Occipital lobe (tissue), 2 donors: Measurements from ENCODE around the gene IL24. TPM values are rescaled to one million over a fixed set of nuclear protein-coding genes. Genes with fewer than 3 reads are reported as not detected.

Source experiments
- DNase-seq: peaks from one replicate; lab custom pipeline; 2025; lab: John Stamatoyannopoulos, UW
- total RNA-seq: library from RNA; depleted of rRNA; stranded (reverse); fragments of >200 nt; gene quantifications from one replicate; pipeline ENCODE4 v1.2.3, GENCODE V29; 2014

Gene IL24
- total RNA-seq, 1 donor from 2014 or later: not detected

- DNase-seq: no peak
Observed at GRCh38 chr1:206952171-206952570, 54.9 kb downstream of the IL24 start.

GRCh38 chr1:206953126-206953525 lies 55.9 kb downstream of the IL24 start:
- no peak for DNase-seq

GRCh38 chr1:206953626-206954025 lies 56.4 kb downstream of the IL24 start:
- DNase-seq: no peak

Other genes with a start within 250 kb of the IL24 start
- 8.1 TPM for gene MAPKAPK2, start 212.5 kb upstream of the IL24 start, total RNA-seq
- not detected for gene IL19, start 126.7 kb upstream of the IL24 start, total RNA-seq
- gene IL10, start 124.9 kb upstream of the IL24 start, total RNA-seq: not detected
- gene IL20, start 31.8 kb upstream of the IL24 start, total RNA-seq: 0.47 TPM
- gene FCMR, start 24.5 kb downstream of the IL24 start, total RNA-seq: 0.47 TPM
- gene PIGR, start 49.0 kb downstream of the IL24 start, total RNA-seq: not detected
- not detected for gene FCAMR, start 73.0 kb downstream of the IL24 start, total RNA-seq
- not detected for gene C1orf116, start 135.3 kb downstream of the IL24 start, total RNA-seq
- gene YOD1, start 153.8 kb downstream of the IL24 start, total RNA-seq: 24.5 TPM
- gene PFKFB2, start 155.8 kb downstream of the IL24 start, total RNA-seq: 13.6 TPM
- gene C4BPB, start 191.4 kb downstream of the IL24 start, total RNA-seq: not detected
- not detected for gene C4BPA, start 206.8 kb downstream of the IL24 start, total RNA-seq